Measurements from ENCODE around the gene NKD2.

DNA sequence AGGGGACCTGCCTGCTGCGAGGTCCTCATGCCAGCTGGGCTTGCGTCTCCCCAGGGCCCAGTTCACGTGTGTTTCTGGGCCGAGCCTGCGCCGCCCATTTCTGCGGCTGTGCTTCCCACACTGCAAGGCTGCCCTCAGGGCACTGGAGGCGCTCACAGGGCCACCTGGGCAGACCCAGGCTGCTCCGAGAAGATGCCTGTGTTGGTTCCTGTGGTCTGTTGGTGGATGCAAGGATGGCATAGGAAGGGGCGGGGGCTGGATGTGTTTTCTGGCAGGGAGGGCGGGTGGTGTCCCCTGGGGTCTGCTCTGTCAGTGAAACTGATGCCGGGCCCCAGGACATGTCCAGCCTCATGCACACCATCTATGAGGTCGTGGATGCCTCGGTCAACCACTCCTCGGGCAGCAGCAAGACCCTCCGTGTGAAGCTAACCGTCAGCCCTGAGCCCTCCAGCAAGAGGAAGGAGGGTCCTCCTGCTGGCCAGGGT lies 25.9 kb downstream of the NKD2 start:
- TF ChIP-seq, protein P1, sequence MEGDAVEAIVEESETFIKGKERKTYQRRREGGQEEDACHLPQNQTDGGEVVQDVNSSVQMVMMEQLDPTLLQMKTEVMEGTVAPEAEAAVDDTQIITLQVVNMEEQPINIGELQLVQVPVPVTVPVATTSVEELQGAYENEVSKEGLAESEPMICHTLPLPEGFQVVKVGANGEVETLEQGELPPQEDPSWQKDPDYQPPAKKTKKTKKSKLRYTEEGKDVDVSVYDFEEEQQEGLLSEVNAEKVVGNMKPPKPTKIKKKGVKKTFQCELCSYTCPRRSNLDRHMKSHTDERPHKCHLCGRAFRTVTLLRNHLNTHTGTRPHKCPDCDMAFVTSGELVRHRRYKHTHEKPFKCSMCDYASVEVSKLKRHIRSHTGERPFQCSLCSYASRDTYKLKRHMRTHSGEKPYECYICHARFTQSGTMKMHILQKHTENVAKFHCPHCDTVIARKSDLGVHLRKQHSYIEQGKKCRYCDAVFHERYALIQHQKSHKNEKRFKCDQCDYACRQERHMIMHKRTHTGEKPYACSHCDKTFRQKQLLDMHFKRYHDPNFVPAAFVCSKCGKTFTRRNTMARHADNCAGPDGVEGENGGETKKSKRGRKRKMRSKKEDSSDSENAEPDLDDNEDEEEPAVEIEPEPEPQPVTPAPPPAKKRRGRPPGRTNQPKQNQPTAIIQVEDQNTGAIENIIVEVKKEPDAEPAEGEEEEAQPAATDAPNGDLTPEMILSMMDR (IDR thresholded peaks at IDR 0.05) = no peak
- no peak for TF ChIP-seq POLR2A (IDR thresholded peaks at IDR 0.05)

Measured in testis (tissue), 2 donors.